GM12874 (cell line): ENCODE data around the gene CLEC3B.

Source experiments
- CTCF ChIP-seq: IDR thresholded peaks from 2 replicates; pipeline ENCODE4 v1.5.1; 2011; ENCODE audit warnings: low read depth, mild to moderate bottlenecking, control low read depth, low read length, moderate library complexity; ENCODE audit not compliant: insufficient read depth

Gene CLEC3B

DNA sequence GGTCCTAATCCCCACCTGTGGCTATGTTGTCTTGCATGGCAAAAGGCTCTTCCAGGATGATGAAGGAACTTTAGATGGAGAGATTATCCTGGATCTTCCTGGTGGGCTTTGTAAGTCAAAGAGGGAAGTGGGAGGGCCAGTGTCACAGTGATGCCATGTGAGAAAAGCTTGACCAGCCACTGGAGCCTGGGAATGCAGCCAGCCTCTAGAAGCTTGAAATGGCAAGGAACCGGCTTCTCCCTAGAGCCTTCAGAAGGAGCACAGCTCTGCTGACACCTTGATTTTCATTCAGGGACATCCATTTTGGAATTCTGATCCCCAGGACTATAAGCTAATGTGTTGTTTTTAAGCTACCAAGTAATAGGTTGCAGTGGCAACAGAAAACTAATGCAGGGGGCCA is 58.3 kb downstream of the CLEC3B start:
- TF ChIP-seq CTCF, result no peak

DNA sequence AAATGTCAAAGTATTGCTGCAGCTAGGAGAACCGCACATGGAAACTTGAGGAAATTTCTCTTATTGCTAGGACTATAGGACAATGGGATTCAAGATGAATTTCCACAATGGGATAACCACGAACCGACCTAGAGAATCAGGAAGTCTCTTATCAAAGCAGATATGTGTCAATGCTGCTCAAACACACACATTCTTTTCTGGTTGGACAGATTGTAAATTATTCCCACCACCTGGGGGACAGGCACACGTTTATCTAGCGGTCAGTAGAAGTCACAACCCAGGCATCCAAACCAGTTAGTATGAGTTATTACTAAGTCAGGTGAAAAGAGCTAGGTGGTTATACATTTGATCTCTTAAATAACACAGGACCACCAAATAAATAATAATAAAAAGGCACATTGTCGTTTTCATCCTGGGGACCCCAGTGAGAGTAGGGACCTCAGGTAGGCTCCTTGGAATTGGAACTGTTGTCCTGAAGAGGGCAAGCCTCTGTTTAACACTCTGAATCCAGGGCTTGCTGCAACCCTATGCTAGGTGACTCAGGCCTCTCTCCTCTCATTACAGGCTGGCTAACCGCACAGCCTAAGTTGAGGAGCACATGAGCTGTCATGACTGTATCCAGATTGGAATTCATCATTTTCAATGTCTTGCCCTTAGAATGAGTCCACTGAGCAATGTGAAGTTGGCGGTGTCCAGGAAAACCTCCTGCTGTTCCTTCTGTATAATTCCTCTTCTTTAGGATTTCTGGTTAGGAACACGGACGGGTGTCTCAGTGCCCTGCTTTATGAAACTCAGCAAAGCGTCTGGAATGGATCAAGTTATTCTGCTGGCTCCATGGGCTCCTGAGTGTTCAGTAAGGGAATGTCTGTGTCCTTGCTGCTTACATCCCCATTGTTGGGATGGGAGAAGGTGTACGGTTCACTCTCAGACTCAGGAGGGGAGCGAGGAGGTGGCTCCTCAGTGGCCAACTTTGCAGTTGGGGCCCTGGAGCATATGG is 59.0 kb downstream of the CLEC3B start:
- no peak for TF ChIP-seq CTCF
